Muscle layer of duodenum (tissue), 2 donors: ENCODE measurements around the gene TBC1D4.
"Not testable (repeated sequence)": the region's sequence is repeated elsewhere in the genome, so short reads cannot be mapped to it uniquely, and the experiment has no call there.

Experiments
- H3K27ac ChIP-seq: one replicate; pipeline ENCODE4 v1.7.0; 2013; ENCODE audit warnings: mild to moderate bottlenecking, low read length
- H3K27me3 ChIP-seq: one replicate; pipeline ENCODE4 v1.7.0; 2013; ENCODE audit warnings: low read depth, mild to moderate bottlenecking, control low read depth, low read length
- H3K36me3 ChIP-seq, 2 donors: one replicate each; pipeline ENCODE4 v1.7.0; 2013; ENCODE audit warnings: low read length in 2 of 2, control low read depth in 1 of 2, mild to moderate bottlenecking in 1 of 2; ENCODE audit not compliant: insufficient read depth in 2 of 2, control insufficient read depth in 1 of 2
- H3K4me1 ChIP-seq, 2 donors: one replicate each; pipeline ENCODE4 v1.7.0; 2013; ENCODE audit warnings: low read length in 2 of 2, mild to moderate bottlenecking in 2 of 2, control low read depth in 1 of 2, moderate library complexity in 1 of 2; ENCODE audit not compliant: insufficient read depth in 2 of 2, control insufficient read depth in 1 of 2
- H3K4me3 ChIP-seq, 2 donors: one replicate each; pipeline ENCODE4 v1.7.0; 2013; ENCODE audit warnings: low read length in 2 of 2, low read depth in 1 of 2, mild to moderate bottlenecking in 1 of 2
- H3K9me3 ChIP-seq, 2 donors: one replicate each; pipeline ENCODE4 v1.7.0; 2013; ENCODE audit warnings: low read length in 2 of 2, control low read depth in 1 of 2, mild to moderate bottlenecking in 1 of 2; ENCODE audit not compliant: control insufficient read depth in 1 of 2
- donor health status: healthy.

TBC1D4 gene

GRCh38 chr13:75251188-75251587 is 230.8 kb downstream of the TBC1D4 start:
- H3K36me3 ChIP-seq = no peaks in the 10 kb centered on the region
- no peaks in the 10 kb centered on the region for H3K9me3 ChIP-seq
- H3K4me1 ChIP-seq = no peaks in the 10 kb centered on the region
- H3K4me3 ChIP-seq = no peak overlapping the region
- H3K27me3 ChIP-seq = no peaks in the 10 kb centered on the region
- no peak overlapping the region for H3K27ac ChIP-seq

- H3K9me3 ChIP-seq = no peaks in the 10 kb centered on the region
- H3K27ac ChIP-seq = no peak overlapping the region
- no peaks in the 10 kb centered on the region for H3K36me3 ChIP-seq
- no peaks in the 10 kb centered on the region for H3K4me1 ChIP-seq
- no peaks in the 10 kb centered on the region for H3K27me3 ChIP-seq
- no peak overlapping the region for H3K4me3 ChIP-seq
Measured at GRCh38 chr13:75250526-75251178, 231.3 kb downstream of the TBC1D4 start.

GRCh38 chr13:75245578-75245977 is 236.4 kb downstream of the TBC1D4 start:
- H3K27ac ChIP-seq, H3K4me1 ChIP-seq, H3K4me3 ChIP-seq, H3K9me3 ChIP-seq, H3K27me3 ChIP-seq, H3K36me3 ChIP-seq: not testable (repeated sequence)

GRCh38 chr13:75240240-75240639 is 241.7 kb downstream of the TBC1D4 start:
- H3K27me3 ChIP-seq, H3K4me1 ChIP-seq, H3K9me3 ChIP-seq, H3K27ac ChIP-seq, H3K36me3 ChIP-seq, H3K4me3 ChIP-seq: not testable (repeated sequence)

- no peaks in the 10 kb centered on the region for H3K4me1 ChIP-seq
- no peaks in the 10 kb centered on the region for H3K9me3 ChIP-seq
- no peaks in the 10 kb centered on the region for H3K36me3 ChIP-seq
- H3K27ac ChIP-seq = no peak overlapping the region
- no peak overlapping the region for H3K4me3 ChIP-seq
- no peaks in the 10 kb centered on the region for H3K27me3 ChIP-seq
Measured at GRCh38 chr13:75236774-75237173, 245.2 kb downstream of the TBC1D4 start.
